HUES6 (cell line): ENCODE measurements around the gene NOTUM.

Experiments
- H3K27ac ChIP-seq: 2 replicates; pipeline ENCODE4 v1.7.0; 2013; ENCODE audit warnings: low read depth, mild to moderate bottlenecking, low read length, inconsistent platforms
- H3K27me3 ChIP-seq: 2 replicates; pipeline ENCODE4 v1.6.1; 2013; ENCODE audit warnings: low read length; ENCODE audit not compliant: control insufficient read depth, insufficient read depth
- H3K36me3 ChIP-seq: 2 replicates; pipeline ENCODE4 v1.6.1; 2013; ENCODE audit warnings: low read length; ENCODE audit not compliant: control insufficient read depth, insufficient read depth
- H3K4me1 ChIP-seq: 2 replicates; pipeline ENCODE4 v1.6.1; 2013; ENCODE audit warnings: low read length; ENCODE audit not compliant: control insufficient read depth, insufficient read depth
- H3K4me3 ChIP-seq: 2 replicates; pipeline ENCODE4 v1.5.1; 2013; ENCODE audit warnings: low read depth, low read length
- H3K9ac ChIP-seq: one replicate; pipeline ENCODE4 v1.6.1; 2013; ENCODE audit warnings: mild to moderate bottlenecking, low read length
- H3K9me3 ChIP-seq: 2 replicates; pipeline ENCODE4 v1.6.1; 2013; ENCODE audit warnings: low read depth, low read length; ENCODE audit not compliant: control insufficient read depth, insufficient read depth

NOTUM gene

GRCh38 chr17:81960130-81960958, 643 bp downstream of the NOTUM start:
- Histone ChIP-seq H3K4me1 (peaks cover 25% of the 10 kb centered on the region), H3K9ac (peak overlapping the region; percentile 57), H3K4me3 (peak overlapping the region; percentile 56), H3K27me3 (peaks cover 80% of the 10 kb centered on the region), H3K36me3 (no peaks in the 10 kb centered on the region), H3K9me3 (no peaks in the 10 kb centered on the region), H3K27ac (no peak overlapping the region)

GRCh38 chr17:81959362-81960129, 1.4 kb downstream of the NOTUM start:
- Histone ChIP-seq H3K27me3 (peaks cover 78% of the 10 kb centered on the region), H3K4me1 (peaks cover 25% of the 10 kb centered on the region), H3K27ac (no peak overlapping the region), H3K4me3 (peak overlapping the region; percentile 56), H3K9ac (peak overlapping the region; percentile 57), H3K36me3 (no peaks in the 10 kb centered on the region), H3K9me3 (no peaks in the 10 kb centered on the region)

GRCh38 chr17:81958633-81959342, 2.2 kb downstream of the NOTUM start:
- H3K9ac ChIP-seq: peak overlapping the region; percentile 26

GRCh38 chr17:81957691-81958432, 3.1 kb downstream of the NOTUM start:
- H3K27ac ChIP-seq: no peak overlapping the region
- no peak overlapping the region for H3K4me3 ChIP-seq
- H3K36me3 ChIP-seq: no peaks in the 10 kb centered on the region
- H3K4me1 ChIP-seq: peaks cover 13% of the 10 kb centered on the region
- H3K9ac ChIP-seq: no peak overlapping the region
- peaks cover 61% of the 10 kb centered on the region for H3K27me3 ChIP-seq
- no peaks in the 10 kb centered on the region for H3K9me3 ChIP-seq

More at GRCh38 chr17:81958633-81959342, 2.2 kb downstream of the NOTUM start:
- H3K27me3 ChIP-seq: peaks cover 70% of the 10 kb centered on the region
- no peak overlapping the region for H3K27ac ChIP-seq
- H3K36me3 ChIP-seq: no peaks in the 10 kb centered on the region
- H3K4me3 ChIP-seq: peak overlapping the region; percentile 56; the same call in 1 of the 2 replicates
- H3K4me1 ChIP-seq: peaks cover 22% of the 10 kb centered on the region
- H3K9me3 ChIP-seq: no peaks in the 10 kb centered on the region

- no peak overlapping the region for H3K9ac ChIP-seq
- H3K36me3 ChIP-seq: no peaks in the 10 kb centered on the region
- no peaks in the 10 kb centered on the region for H3K9me3 ChIP-seq
- peaks cover 4% of the 10 kb centered on the region for H3K4me1 ChIP-seq
- H3K27me3 ChIP-seq: peaks cover 51% of the 10 kb centered on the region
- no peak overlapping the region for H3K27ac ChIP-seq
- H3K4me3 ChIP-seq: no peak overlapping the region
Measured at GRCh38 chr17:81956607-81957589, 4.1 kb downstream of the NOTUM start.

DNA sequence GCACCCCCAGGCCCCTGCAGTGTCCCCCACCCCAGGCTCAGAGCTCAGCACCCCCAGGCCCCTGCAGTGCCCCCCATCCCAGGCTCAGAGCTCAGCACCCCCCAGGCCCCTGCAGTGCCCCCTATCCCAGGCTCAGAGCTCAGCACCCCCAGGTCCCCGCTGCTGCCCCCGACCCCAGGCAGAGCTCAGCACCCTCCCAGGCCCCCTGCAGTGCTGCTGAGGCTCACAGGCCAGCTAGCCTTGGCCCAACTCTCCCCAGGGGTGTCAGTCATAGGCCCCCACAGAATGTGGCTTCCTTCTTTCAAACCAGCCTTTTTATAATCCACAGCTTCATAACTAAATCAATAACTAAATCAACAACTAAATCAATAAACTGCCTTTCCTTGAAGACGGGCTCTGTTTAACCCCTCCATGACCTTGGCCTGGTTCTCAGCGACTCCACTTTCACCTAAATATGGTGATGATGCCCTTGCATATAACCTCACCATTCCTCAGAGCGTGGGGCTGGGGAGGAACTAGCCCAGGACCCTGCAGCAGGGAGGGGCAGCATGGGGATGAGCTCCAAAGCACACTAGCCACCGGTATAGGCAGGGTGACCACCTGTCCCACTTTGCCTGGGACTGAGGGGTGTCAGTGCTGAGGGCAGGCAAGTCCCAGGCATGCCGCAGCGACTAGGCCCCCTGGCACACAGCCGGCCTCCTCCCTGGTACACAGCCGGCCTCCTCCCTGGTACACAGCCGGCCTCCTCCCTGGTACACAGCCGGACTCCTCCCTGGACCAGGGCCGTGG, 5.0 kb downstream of the NOTUM start:
- no peak overlapping the region for H3K27ac ChIP-seq

DNA sequence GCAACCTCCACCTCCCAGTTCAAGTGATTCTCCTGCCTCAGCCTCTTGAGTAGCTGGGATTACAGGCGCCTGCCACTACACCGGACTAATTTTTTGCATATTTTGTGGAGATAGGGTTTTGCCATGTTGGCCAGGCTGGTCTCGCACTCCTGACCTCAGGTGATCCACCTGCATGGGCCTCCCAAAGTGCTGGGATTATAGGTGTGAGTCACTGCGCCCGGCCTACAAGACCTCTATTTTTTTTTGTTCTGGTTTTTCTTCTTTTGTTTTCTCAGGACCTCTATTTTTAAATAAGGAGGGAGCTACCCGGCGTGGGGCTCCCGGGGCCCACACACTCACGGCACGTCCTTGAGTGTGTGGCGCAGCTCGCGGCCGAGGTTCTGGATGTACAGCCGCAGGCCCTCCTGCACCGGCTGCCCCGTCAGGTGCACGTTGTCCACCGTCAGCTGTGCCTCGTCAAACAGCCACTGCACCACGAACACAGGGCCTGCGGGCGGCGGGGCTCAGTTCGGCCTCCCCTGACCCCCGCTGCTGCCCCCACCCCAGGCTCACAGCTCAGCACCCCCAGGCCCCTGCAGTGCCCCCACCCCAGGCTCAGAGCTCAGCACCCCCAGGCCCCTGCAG, 5.8 kb downstream of the NOTUM start:
- Histone ChIP-seq H3K9me3 (no peaks in the 10 kb centered on the region), H3K4me3 (no peak overlapping the region), H3K36me3 (no peaks in the 10 kb centered on the region), H3K27ac (no peak overlapping the region), H3K4me1 (peaks cover 4% of the 10 kb centered on the region; the same call in 1 of the 2 replicates), H3K9ac (no peak overlapping the region), H3K27me3 (peaks cover 36% of the 10 kb centered on the region)

More for the DNA sequence above, 5.0 kb downstream of the NOTUM start:
- Histone ChIP-seq H3K27me3 (peaks cover 44% of the 10 kb centered on the region), H3K4me1 (peaks cover 4% of the 10 kb centered on the region; the same call in 1 of the 2 replicates), H3K9ac (no peak overlapping the region), H3K36me3 (no peaks in the 10 kb centered on the region), H3K4me3 (no peak overlapping the region), H3K9me3 (no peaks in the 10 kb centered on the region)

GRCh38 chr17:81954131-81955057, 6.6 kb downstream of the NOTUM start:
- Histone ChIP-seq H3K36me3 (no peaks in the 10 kb centered on the region), H3K9ac (no peak overlapping the region), H3K9me3 (no peaks in the 10 kb centered on the region), H3K27ac (no peak overlapping the region), H3K4me1 (peaks cover 4% of the 10 kb centered on the region; the same call in 1 of the 2 replicates), H3K27me3 (peaks cover 28% of the 10 kb centered on the region), H3K4me3 (no peak overlapping the region)
